IMR-90 (cell line): Measurements from ENCODE around the gene CCNQ. TPM values are rescaled to one million over a fixed set of nuclear protein-coding genes. Genes with fewer than 3 reads are reported as not detected.

Experiments used
- ATAC-seq: fragments of 200-7000 bp; cut with Tn5 transposase; 2 replicates; pipeline ENCODE4 v1.9.1; 2020; ENCODE audit warnings: low read depth, mild to moderate bottlenecking, moderate library complexity
- BruUV-seq: library from RNA; stranded (reverse); fragments of 400-500 nt; replicated peaks from 2 replicates; lab custom pipeline; 2021; lab: Mats Ljungman, UMichigan
- CTCF ChIA-PET: fragments of 300-600 bp; formaldehyde crosslinking; extraction: SDS; loops from one replicate; lab custom pipeline; 2021; ENCODE audit warnings: antibody characterized with exemption; lab: Yijun Ruan, JAX
- POLR2A ChIA-PET: fragments of 300-600 bp; sonication (Branson Sonifier 250); formaldehyde crosslinking; loops from one replicate; lab custom pipeline; 2022; ENCODE audit warnings: antibody characterized with exemption; ENCODE audit not compliant: unreplicated experiment; lab: Charles Lee
- DNase-seq: peaks from one replicate; pipeline ENCODE4 v3.0.0; 2013
- H2AFZ ChIP-seq: replicated peaks from 2 replicates; pipeline ENCODE3; 2013; ENCODE audit warnings: low read length, mild to moderate bottlenecking; ENCODE audit not compliant: poor library complexity
- H2AK5ac ChIP-seq: 2 replicates; pipeline ENCODE4 v1.6.1; 2013; ENCODE audit warnings: low read depth, low read length, inconsistent platforms
- H2AK9ac ChIP-seq: replicated peaks from 2 replicates; pipeline ENCODE3; 2013; ENCODE audit warnings: mild to moderate bottlenecking, low read depth, low read length, moderate library complexity; ENCODE audit not compliant: poor library complexity
- H2BK120ac ChIP-seq: 2 replicates; pipeline ENCODE4 v1.6.1; 2013; ENCODE audit warnings: low read depth, low read length, inconsistent platforms
- H2BK15ac ChIP-seq: 3 replicates; pipeline ENCODE4 v1.6.1; 2013; ENCODE audit warnings: low read depth, low read length, inconsistent platforms
- H2BK20ac ChIP-seq: 2 replicates; pipeline ENCODE4 v1.6.1; 2013; ENCODE audit warnings: low read depth, mild to moderate bottlenecking, inconsistent platforms, low read length, moderate library complexity
- H2BK5ac ChIP-seq: 2 replicates; pipeline ENCODE4 v1.6.1; 2013; ENCODE audit warnings: mild to moderate bottlenecking, low read depth, low read length, inconsistent platforms; ENCODE audit not compliant: poor library complexity, severe bottlenecking
- H3K14ac ChIP-seq: replicated peaks from 2 replicates; pipeline ENCODE4 v1.6.1; 2013; ENCODE audit warnings: low read depth, low read length, inconsistent platforms
- H3K18ac ChIP-seq: 2 replicates; pipeline ENCODE4 v1.6.1; 2013; ENCODE audit warnings: low read depth, low read length, control low read depth
- H3K23ac ChIP-seq: 2 replicates; pipeline ENCODE4 v1.6.1; 2013; ENCODE audit warnings: low read depth, low read length, inconsistent platforms
- H3K27ac ChIP-seq: 2 replicates; pipeline ENCODE4 v1.5.1; 2013; ENCODE audit warnings: mild to moderate bottlenecking, control low read depth, low read length; ENCODE audit not compliant: insufficient read depth
- H3K27me3 ChIP-seq: 2 replicates; pipeline ENCODE4 v1.6.1; 2013; ENCODE audit warnings: low read length; ENCODE audit not compliant: control insufficient read depth, insufficient read depth
- H3K36me3 ChIP-seq: 2 replicates; pipeline ENCODE4 v1.6.1; 2013; ENCODE audit warnings: low read length, mixed read lengths; ENCODE audit not compliant: control insufficient read depth, insufficient read depth
- H3K4ac ChIP-seq: 2 replicates; pipeline ENCODE4 v1.6.1; 2013; ENCODE audit warnings: low read depth, low read length, inconsistent platforms
- H3K4me1 ChIP-seq: 2 replicates; pipeline ENCODE4 v1.6.1; 2013; ENCODE audit warnings: low read length, mixed read lengths; ENCODE audit not compliant: control insufficient read depth, insufficient read depth
- H3K4me2 ChIP-seq: 2 replicates; pipeline ENCODE4 v1.6.1; 2013; ENCODE audit warnings: low read depth, mild to moderate bottlenecking, control low read depth, low read length, moderate library complexity
- H3K4me3 ChIP-seq: 2 replicates; pipeline ENCODE4 v1.5.1; 2013; ENCODE audit warnings: low read depth, mild to moderate bottlenecking, control low read depth, low read length, moderate library complexity; ENCODE audit not compliant: insufficient read depth
- H3K56ac ChIP-seq: 2 replicates; pipeline ENCODE4 v1.6.1; 2013; ENCODE audit warnings: low read length, inconsistent platforms; ENCODE audit not compliant: insufficient read depth; ENCODE audit errors: extremely low read depth
- H3K79me1 ChIP-seq, 2 experiments: 2 replicates each; pipeline ENCODE4 v1.6.1; 2013; ENCODE audit warnings: low read length in 2 of 2, inconsistent platforms in 1 of 2, low read depth in 1 of 2
- H3K9ac ChIP-seq: 2 replicates; pipeline ENCODE4 v1.6.1; 2013; ENCODE audit warnings: low read depth, low read length, control low read depth
- H3K9me1 ChIP-seq: 2 replicates; pipeline ENCODE4 v1.6.1; 2013; ENCODE audit warnings: low read length, inconsistent platforms; ENCODE audit not compliant: insufficient read depth
- H3K9me3 ChIP-seq: 2 replicates; pipeline ENCODE4 v1.6.1; 2013; ENCODE audit warnings: low read length; ENCODE audit not compliant: control insufficient read depth, insufficient read depth
- H4K20me1 ChIP-seq: 2 replicates; pipeline ENCODE4 v1.6.1; 2013; ENCODE audit warnings: low read length, inconsistent platforms; ENCODE audit not compliant: insufficient read depth
- H4K5ac ChIP-seq: 2 replicates; pipeline ENCODE4 v1.6.1; 2013; ENCODE audit warnings: mild to moderate bottlenecking, low read depth, low read length, control low read depth
- H4K8ac ChIP-seq, 2 experiments: 2 replicates each; pipeline ENCODE4 v1.6.1; 2013; ENCODE audit warnings: low read depth in 2 of 2, low read length in 2 of 2, control low read depth in 1 of 2, inconsistent platforms in 1 of 2
- H4K91ac ChIP-seq: 2 replicates; pipeline ENCODE4 v1.6.1; 2013; ENCODE audit warnings: low read depth, low read length, inconsistent platforms; ENCODE audit not compliant: insufficient read depth
- BHLHE40 ChIP-seq: fragments of 150-350 bp; IDR thresholded peaks from 2 replicates; pipeline ENCODE4 v1.6.1; 2016; ENCODE audit warnings: mild to moderate bottlenecking, low read depth, low read length
- CEBPB ChIP-seq: IDR thresholded peaks from 2 replicates; pipeline ENCODE4 v1.6.1; 2012; ENCODE audit warnings: low read depth, low read length, improper control_type of control experiment
- CHD1 ChIP-seq: IDR thresholded peaks from 2 replicates; pipeline ENCODE4 v1.6.1; 2012; ENCODE audit warnings: low read depth, low read length, improper control_type of control experiment
- ELK1 ChIP-seq: fragments of 150-350 bp; IDR thresholded peaks from 2 replicates; pipeline ENCODE4 v1.6.1; 2016; ENCODE audit warnings: low read depth, mild to moderate bottlenecking, low read length, moderate library complexity, borderline replicate concordance
- FOS ChIP-seq: fragments of 150-350 bp; IDR thresholded peaks from 2 replicates; pipeline ENCODE4 v1.6.1; 2016; ENCODE audit warnings: low read depth, low read length
- MAFK ChIP-seq: IDR thresholded peaks from 2 replicates; pipeline ENCODE4 v1.6.1; 2012; ENCODE audit warnings: low read depth, low read length, improper control_type of control experiment
- MAZ ChIP-seq: IDR thresholded peaks from 2 replicates; pipeline ENCODE4 v1.6.1; 2012; ENCODE audit warnings: low read depth, mild to moderate bottlenecking, low read length, improper control_type of control experiment, moderate library complexity, borderline replicate concordance
- MXI1 ChIP-seq: IDR thresholded peaks from 2 replicates; pipeline ENCODE4 v1.6.1; 2012; ENCODE audit warnings: low read depth, mild to moderate bottlenecking, low read length, moderate library complexity, borderline replicate concordance
- NFE2L2 ChIP-seq: fragments of 150-350 bp; IDR thresholded peaks from 2 replicates; pipeline ENCODE4 v1.6.1; 2016; ENCODE audit warnings: low read depth, mild to moderate bottlenecking, low read length
- POLR2A ChIP-seq: IDR thresholded peaks from 2 replicates; pipeline ENCODE4 v1.6.1; 2012; ENCODE audit warnings: mild to moderate bottlenecking, low read depth, low read length
- RAD21 ChIP-seq: IDR thresholded peaks from 2 replicates; pipeline ENCODE4 v1.6.1; 2012; ENCODE audit warnings: low read length, improper control_type of control experiment
- RCOR1 ChIP-seq: IDR thresholded peaks from 2 replicates; pipeline ENCODE4 v1.6.1; 2012; ENCODE audit warnings: mild to moderate bottlenecking, low read length, improper control_type of control experiment; ENCODE audit not compliant: insufficient replicate concordance
- RFX5 ChIP-seq: IDR thresholded peaks from 2 replicates; pipeline ENCODE4 v1.8.0; 2012; ENCODE audit warnings: low read depth, mild to moderate bottlenecking, low read length, moderate library complexity
- SMC3 ChIP-seq: fragments of 150-350 bp; IDR thresholded peaks from 2 replicates; pipeline ENCODE4 v1.6.1; 2016; ENCODE audit warnings: low read depth, mild to moderate bottlenecking, antibody characterized with exemption, low read length, moderate library complexity
- WGBS, 2 experiments: methylation state at CpG; one replicate each; pipeline versions ENCODE4 v1.1.5 to v1.1.7; 2013; ENCODE audit warnings: missing lambda C conversion rate in 2 of 2; ENCODE audit not compliant: insufficient read length in 1 of 2; ENCODE audit errors: extremely low coverage in 2 of 2; 5-methylcytosine and 5-hydroxymethylcytosine counted together
- dilution Hi-C: fragments of 300-500 bp; cut with HindIII; formaldehyde crosslinking; loops from one replicate; pipeline ENCODE4 v1.14.3; 2018; ENCODE audit warnings: low sequenced_read_pairs; ENCODE audit not compliant: unreplicated experiment
- in situ Hi-C: fragments of 300-500 bp; cut with MboI; formaldehyde crosslinking; loops from 3 replicates; pipeline ENCODE4 v1.14.3; 2019; ENCODE audit warnings: low sequenced_read_pairs, inconsistent platforms, mixed read lengths
- intact Hi-C: fragments of 100-400 bp; cut with micrococcal nuclease; formaldehyde crosslinking; loops from 2 replicates; pipeline ENCODE4 v1.10.0; 2022
- polyA plus RNA-seq, 3 experiments: library from polyadenylated mRNA; depleted of rRNA; stranded (reverse); fragments of >200 nt; gene quantifications; 2 replicates each; pipeline ENCODE4 v1.2.3, GENCODE V29; 2012; ENCODE audit warnings: low replicate concordance in 1 of 3
- total RNA-seq: library from RNA; depleted of rRNA; stranded (reverse); fragments of >200 nt; gene quantifications from 2 replicates; pipeline ENCODE4 v1.2.3, GENCODE V29; 2012
- TF ChIP-seq, protein P1 (sequence below): conservative IDR thresholded peaks from 2 replicates; pipeline ENCODE4 v1.5.1; 2012; ENCODE audit warnings: mild to moderate bottlenecking, low read depth, low read length, improper control_type of control experiment
- TF ChIP-seq, protein P2 (sequence below): fragments of 150-350 bp; IDR thresholded peaks from 2 replicates; pipeline ENCODE4 v1.6.1; 2017; ENCODE audit warnings: mild to moderate bottlenecking, antibody characterized with exemption, low read length, low read depth

The CCNQ gene
- total and polyA plus RNA-seq, 2 of the 4 experiments (the other 2 are of a cell fraction) = 27.6 to 35.2 TPM

DNA sequence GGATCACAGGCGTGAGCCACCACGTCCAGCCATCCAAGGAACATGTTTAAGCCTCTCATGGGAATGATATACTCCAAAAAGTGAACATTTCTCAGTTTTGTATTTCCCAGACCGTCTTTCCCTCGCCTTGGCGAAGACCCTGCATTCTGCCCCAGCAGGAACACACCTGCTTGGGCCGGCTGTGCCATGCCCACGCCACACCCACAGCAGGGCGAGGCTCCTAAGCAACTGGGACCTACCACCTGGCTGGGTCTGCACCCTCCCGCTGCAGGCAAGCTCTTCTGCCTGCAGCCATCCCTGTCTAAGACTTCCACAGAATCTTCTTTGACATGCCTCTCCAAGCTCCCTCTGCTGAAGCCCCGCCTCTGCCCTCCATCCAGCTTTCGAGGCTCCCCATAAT is 3.6 kb downstream of the CCNQ start:
- no peak overlapping the region for H3K18ac ChIP-seq
- H4K20me1 ChIP-seq = peaks cover 20% of the 10 kb centered on the region; the same call in 1 of the 2 replicates
- 69% methylated on average over 10 of the region's 11 CpGs; no CpG with 5 or more reads in 1 of the 2 experiments for WGBS, 2 experiments
- no peak overlapping the region for H3K4ac ChIP-seq
- H2AK5ac ChIP-seq = no peak overlapping the region
- H3K4me3 ChIP-seq = no peak overlapping the region
- H3K4me2 ChIP-seq = no peak overlapping the region
- no peak overlapping the region for H2BK20ac ChIP-seq
- H3K56ac ChIP-seq = no peak overlapping the region
- H2BK120ac ChIP-seq = no peak overlapping the region
- TF ChIP-seq MAFK = no peak
- TF ChIP-seq SMC3 = no peak
- TF ChIP-seq CHD1 = no peak
- no peak for TF ChIP-seq NFE2L2
- no peak for TF ChIP-seq RCOR1
- TF ChIP-seq, protein P1, sequence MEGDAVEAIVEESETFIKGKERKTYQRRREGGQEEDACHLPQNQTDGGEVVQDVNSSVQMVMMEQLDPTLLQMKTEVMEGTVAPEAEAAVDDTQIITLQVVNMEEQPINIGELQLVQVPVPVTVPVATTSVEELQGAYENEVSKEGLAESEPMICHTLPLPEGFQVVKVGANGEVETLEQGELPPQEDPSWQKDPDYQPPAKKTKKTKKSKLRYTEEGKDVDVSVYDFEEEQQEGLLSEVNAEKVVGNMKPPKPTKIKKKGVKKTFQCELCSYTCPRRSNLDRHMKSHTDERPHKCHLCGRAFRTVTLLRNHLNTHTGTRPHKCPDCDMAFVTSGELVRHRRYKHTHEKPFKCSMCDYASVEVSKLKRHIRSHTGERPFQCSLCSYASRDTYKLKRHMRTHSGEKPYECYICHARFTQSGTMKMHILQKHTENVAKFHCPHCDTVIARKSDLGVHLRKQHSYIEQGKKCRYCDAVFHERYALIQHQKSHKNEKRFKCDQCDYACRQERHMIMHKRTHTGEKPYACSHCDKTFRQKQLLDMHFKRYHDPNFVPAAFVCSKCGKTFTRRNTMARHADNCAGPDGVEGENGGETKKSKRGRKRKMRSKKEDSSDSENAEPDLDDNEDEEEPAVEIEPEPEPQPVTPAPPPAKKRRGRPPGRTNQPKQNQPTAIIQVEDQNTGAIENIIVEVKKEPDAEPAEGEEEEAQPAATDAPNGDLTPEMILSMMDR = no peak
- no peak for TF ChIP-seq FOS
- TF ChIP-seq MXI1 = no peak
- no peak for TF ChIP-seq ELK1
- TF ChIP-seq CEBPB = no peak
- TF ChIP-seq, protein P2, sequence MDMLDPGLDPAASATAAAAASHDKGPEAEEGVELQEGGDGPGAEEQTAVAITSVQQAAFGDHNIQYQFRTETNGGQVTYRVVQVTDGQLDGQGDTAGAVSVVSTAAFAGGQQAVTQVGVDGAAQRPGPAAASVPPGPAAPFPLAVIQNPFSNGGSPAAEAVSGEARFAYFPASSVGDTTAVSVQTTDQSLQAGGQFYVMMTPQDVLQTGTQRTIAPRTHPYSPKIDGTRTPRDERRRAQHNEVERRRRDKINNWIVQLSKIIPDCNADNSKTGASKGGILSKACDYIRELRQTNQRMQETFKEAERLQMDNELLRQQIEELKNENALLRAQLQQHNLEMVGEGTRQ = no peak
- no peak for TF ChIP-seq MAZ
- TF ChIP-seq BHLHE40 = no peak
- no peak for TF ChIP-seq RFX5
- no peak for TF ChIP-seq POLR2A
- TF ChIP-seq RAD21 = no peak
- peaks cover 14% of the 10 kb centered on the region for H3K36me3 ChIP-seq
- H3K4me1 ChIP-seq = 0 out of 2 replicates have a peak, but pooled peaks cover 3% of the 10 kb centered on the region
- CTCF ChIA-PET = interaction anchor here (1.0 kb wide), 1 partner anchor 10 kb away, joined by 4 read pairs; no protein-coding TSS in a partner anchor
- dilution Hi-C loops (no loop called here), intact Hi-C loops (no loop called here), in situ Hi-C loops (no loop called here)
- no peak overlapping the region for H4K5ac ChIP-seq
- no peak overlapping the region for H4K8ac ChIP-seq
- POLR2A ChIA-PET = no interaction called here
- H2AK9ac ChIP-seq = no peak overlapping the region
- peak overlapping the region; percentile 32 for H2AFZ ChIP-seq
- no peak overlapping the region for H3K23ac ChIP-seq
- H3K9me1 ChIP-seq = no peaks in the 10 kb centered on the region
- BruUV-seq = no TSS peak
- H3K9ac ChIP-seq = no peak overlapping the region
- peaks cover 2% of the 10 kb centered on the region; the same call in 1 of the 2 replicates for H3K9me3 ChIP-seq
- H2BK15ac ChIP-seq = no peak overlapping the region
- no peak overlapping the region for H3K14ac ChIP-seq
- no peak for DNase-seq
- H4K91ac ChIP-seq = no peak overlapping the region
- H3K27ac ChIP-seq = no peak overlapping the region
- no peaks in the 10 kb centered on the region for H3K27me3 ChIP-seq
- H2BK5ac ChIP-seq = no peak overlapping the region
- no peak for ATAC-seq
- peaks cover 6 to 22% of the 10 kb centered on the region in 2 experiments; a peak in 3 of 4 replicates for H3K79me1 ChIP-seq
